Dendritic cell treated with granulocyte-macrophage colony-stimulating factor and Interleukin-4, amounts not matched to agents 40 ng/mL and 50 ng/mL, for 4 days (primary cell): Measurements from ENCODE around the gene HIBADH.
A peak's percentile ranks its signal among the peaks of the same experiment; 100 is the strongest.

Experiments
- H3K27ac Mint-ChIP-seq: one replicate; pipeline ENCODE4 v1.8.0; 2022; ENCODE audit warnings: mild to moderate bottlenecking, mixed read lengths
- H3K27me3 Mint-ChIP-seq: one replicate; pipeline ENCODE4 v1.8.0; 2022; ENCODE audit warnings: mild to moderate bottlenecking, mixed read lengths
- H3K36me3 Mint-ChIP-seq: one replicate; pipeline ENCODE4 v1.8.0; 2022; ENCODE audit warnings: low read depth, mixed read lengths
- H3K4me1 Mint-ChIP-seq: one replicate; pipeline ENCODE4 v1.8.0; 2022; ENCODE audit warnings: low read depth, mixed read lengths
- H3K4me3 Mint-ChIP-seq: one replicate; pipeline ENCODE4 v1.8.0; 2022; ENCODE audit warnings: mild to moderate bottlenecking, moderate library complexity, mixed read lengths
- H3K9me3 Mint-ChIP-seq: one replicate; pipeline ENCODE4 v1.8.0; 2022; ENCODE audit warnings: mixed read lengths
- intact Hi-C: fragments of 100-400 bp; cut with micrococcal nuclease; formaldehyde crosslinking; loops from one replicate; pipeline ENCODE4 v1.15.0; 2022

The HIBADH gene

DNA sequence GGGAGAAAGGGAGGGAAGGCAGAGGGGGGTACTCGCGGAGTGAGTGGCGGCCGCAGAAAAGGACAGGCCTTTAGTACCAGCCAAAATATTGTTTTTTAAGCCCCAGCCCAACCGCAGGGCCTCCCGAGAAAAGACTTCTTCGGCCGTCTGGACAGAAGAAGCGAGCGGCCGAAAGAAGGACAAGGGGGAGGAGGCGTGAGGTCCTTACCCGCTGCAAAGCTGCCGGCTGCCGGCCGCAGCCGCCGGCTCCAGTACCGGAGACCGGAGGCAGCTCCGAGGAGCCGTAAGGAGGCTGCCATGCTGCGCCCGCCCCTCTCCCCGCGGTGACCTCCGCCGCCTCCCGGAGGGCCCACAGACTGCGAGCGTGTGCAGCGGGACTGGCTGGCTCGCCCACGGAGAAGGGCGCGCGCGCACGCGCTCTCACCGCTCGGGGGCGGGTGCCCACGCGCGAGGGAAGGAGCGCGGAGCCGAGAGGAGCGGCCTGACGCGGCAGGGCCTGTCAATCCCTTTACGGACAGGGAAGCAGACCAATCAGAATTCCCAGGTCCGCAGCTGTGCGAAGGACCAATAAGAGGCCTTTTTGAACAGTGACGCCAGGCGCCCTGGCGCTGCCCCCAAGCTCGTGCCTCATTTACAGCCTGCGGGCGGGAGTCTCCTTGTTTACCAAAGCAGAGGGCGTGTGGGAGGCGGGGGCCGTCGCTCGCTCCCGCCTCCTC, at the start of gene HIBADH:
Gene HIBADH, minus strand, starts transcription at position 394 of the 716 bp plus-strand sequence. Its CDS starts 95 bp downstream, at position 299.
- peak within 1 kb of the TSS; percentile 79 for H3K4me3 Mint-ChIP-seq
- peaks cover 22% of the 10 kb centered on the region for H3K4me1 Mint-ChIP-seq
- H3K27me3 Mint-ChIP-seq, result no peaks in the 10 kb centered on the region
- H3K36me3 Mint-ChIP-seq, result no peaks in the 10 kb centered on the region
- no peaks in the 10 kb centered on the region for H3K9me3 Mint-ChIP-seq
- peak within 1 kb of the TSS; percentile 83 for H3K27ac Mint-ChIP-seq
- intact Hi-C loops, result loop anchor here (2.0 kb wide), 2 partner anchors 36 to 78 kb away; partner anchors contain the start of gene TAX1BP1

DNA sequence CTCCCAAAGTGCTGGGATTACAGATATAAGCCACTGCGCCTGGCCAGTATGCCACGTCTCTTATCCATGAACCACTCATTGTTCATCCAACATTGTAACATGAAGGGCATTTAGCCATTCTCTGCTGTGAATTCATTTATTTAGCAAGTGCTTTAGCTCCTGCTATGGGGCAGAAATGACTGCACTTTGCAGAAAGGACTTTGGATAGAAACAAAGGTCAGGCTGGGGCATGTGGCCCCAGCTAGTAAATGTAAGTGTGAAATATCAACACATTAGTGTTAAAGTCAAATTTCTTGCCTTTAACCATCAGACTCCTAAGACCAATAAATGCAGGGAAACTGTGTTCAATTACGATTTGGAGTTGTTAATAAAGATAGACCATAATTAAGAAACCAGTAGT, 49.5 kb upstream of the HIBADH start:
- Mint-ChIP-seq H3K4me3 (no peak overlapping the region), H3K4me1 (peaks cover 37% of the 10 kb centered on the region), H3K27ac (no peak overlapping the region), H3K9me3 (peaks cover 9% of the 10 kb centered on the region), H3K27me3 (peaks cover 2% of the 10 kb centered on the region), H3K36me3 (peaks cover 6% of the 10 kb centered on the region)
- intact Hi-C loops, result no loop called here

DNA sequence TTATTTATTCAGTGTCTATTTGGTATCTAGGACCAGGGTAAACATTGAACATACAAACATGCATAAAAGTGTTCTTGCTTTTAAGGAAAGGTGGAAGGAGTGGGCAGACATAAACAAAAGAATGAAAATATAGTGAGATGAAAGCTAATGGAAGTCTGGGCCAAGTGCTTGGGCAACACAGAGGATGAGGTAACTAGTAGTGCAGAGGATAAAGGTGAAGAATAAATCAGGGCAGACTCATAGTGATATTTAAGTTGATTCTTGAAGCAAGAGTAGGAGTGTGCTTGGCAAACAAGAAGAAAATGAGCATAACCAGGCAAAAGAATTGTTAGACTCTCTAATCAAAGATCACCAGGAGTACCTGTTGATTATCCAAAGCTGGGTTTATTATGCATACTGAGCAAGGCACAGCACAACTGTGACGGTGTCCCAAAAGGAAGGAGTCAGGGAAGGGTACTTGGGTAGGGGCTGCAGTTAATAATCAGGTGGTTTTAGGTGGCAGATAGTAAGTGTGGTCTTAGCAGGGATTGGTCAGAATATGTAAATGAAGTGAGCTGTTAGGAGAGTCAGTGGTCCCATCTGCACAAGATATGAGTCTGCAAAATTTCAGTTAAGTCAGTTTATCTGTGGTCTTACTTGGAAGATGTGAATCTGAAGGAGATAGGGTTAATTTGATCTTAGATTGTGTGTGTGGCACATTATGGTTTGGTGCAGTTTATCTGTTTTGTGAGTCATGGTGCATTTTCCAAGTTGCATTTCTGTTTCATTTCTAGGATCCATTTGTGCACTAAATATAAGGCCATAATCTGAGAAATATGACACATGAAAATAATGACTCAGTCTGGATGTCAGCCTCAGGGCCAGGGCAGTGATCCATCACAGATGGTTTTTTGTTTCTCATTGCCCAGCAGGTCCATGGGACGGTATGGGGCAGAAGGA, 46.7 kb upstream of the HIBADH start:
- no peak overlapping the region for H3K4me3 Mint-ChIP-seq
- peaks cover 34% of the 10 kb centered on the region for H3K4me1 Mint-ChIP-seq
- peaks cover 9% of the 10 kb centered on the region for H3K9me3 Mint-ChIP-seq
- H3K36me3 Mint-ChIP-seq, result peaks cover 6% of the 10 kb centered on the region
- intact Hi-C loops, result no loop called here
- H3K27ac Mint-ChIP-seq, result no peak overlapping the region
- H3K27me3 Mint-ChIP-seq, result peaks cover 2% of the 10 kb centered on the region

DNA sequence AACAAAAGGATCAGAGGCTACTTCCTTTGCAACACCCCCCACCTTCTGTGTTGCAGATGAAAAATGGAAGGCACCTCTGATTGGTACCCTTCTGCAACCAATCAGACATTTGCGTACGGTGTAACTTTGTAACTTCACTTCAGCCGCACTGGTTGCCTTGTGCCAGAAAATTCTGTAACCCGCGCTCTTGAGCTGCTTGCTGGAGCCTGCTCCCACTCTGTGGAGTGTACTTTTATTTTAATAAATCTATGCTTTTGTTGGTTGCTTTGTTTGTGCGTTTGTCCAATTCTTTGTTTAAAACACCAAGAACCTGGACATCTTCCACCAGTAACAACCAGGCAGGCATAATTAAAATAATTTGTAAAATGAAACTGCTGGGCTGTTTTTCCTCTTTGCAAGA, 45.8 kb upstream of the HIBADH start:
- Mint-ChIP-seq H3K4me1 (peaks cover 25% of the 10 kb centered on the region), H3K36me3 (peaks cover 6% of the 10 kb centered on the region), H3K4me3 (no peak overlapping the region), H3K27ac (no peak overlapping the region), H3K27me3 (peaks cover 2% of the 10 kb centered on the region), H3K9me3 (peaks cover 8% of the 10 kb centered on the region)
- intact Hi-C loops, result no loop called here

DNA sequence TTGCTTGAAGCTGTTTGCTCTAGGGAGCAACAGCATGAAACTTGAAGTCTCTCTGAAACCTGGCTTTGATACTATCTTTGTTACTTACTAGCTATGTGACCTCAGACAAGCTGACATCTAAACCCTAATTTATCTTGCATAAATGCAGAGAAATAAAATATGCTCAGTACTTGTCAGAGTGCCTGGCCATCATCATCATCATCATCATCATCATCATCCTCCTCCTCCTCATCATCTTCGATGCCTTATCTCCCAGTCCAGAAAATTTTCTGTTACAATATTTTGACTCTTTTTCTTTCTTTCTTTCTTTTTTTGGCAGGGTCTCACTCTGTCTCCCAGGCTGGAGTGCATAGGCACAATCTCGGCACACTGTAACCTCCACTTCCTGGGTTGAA, 42.5 kb upstream of the HIBADH start:
- H3K4me1 Mint-ChIP-seq, result peaks cover 19% of the 10 kb centered on the region
- intact Hi-C loops, result no loop called here
- no peak overlapping the region for H3K4me3 Mint-ChIP-seq
- H3K36me3 Mint-ChIP-seq, result no peaks in the 10 kb centered on the region
- H3K27ac Mint-ChIP-seq, result no peak overlapping the region
- peaks cover 6% of the 10 kb centered on the region for H3K27me3 Mint-ChIP-seq
- H3K9me3 Mint-ChIP-seq, result no peaks in the 10 kb centered on the region

DNA sequence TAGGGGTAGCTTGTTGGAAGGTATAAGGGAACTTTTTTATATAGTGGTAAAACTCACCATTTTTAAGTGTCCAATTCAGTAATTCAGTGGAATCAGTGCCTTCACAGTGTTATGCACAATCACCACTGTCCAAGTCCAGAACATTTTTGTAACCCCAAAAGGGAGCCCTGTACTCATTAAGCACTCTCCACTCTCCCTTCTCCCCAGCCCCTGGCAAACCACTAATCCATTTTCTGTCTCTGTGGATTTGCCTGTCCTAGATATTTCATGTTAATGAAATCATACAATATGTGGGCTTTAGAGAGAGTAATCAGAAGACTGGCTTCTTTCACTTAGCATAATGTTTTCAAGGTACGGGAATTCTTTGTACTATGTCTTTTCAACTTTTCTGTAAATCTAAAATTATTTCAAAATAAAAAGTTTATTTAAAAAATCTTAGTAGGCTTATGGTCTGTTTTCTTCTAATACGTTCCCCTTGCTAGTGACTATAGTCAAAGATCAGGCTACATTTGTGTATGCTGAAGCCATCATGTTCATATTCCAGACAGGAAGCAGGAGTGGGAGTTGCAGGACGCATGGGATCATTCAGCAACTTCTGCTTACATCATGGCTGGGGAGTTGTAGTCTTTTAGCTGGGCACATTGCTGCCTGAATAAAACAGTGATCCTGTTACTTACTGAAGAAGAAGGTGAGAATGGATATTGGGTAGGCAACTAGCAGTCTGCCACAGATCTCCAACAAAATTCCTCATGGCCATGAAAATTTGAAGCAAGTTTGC, 41.9 kb upstream of the HIBADH start:
- no peaks in the 10 kb centered on the region for H3K36me3 Mint-ChIP-seq
- intact Hi-C loops, result no loop called here
- peaks cover 15% of the 10 kb centered on the region for H3K4me1 Mint-ChIP-seq
- H3K4me3 Mint-ChIP-seq, result no peak overlapping the region
- H3K9me3 Mint-ChIP-seq, result no peaks in the 10 kb centered on the region
- H3K27ac Mint-ChIP-seq, result no peak overlapping the region
- peaks cover 6% of the 10 kb centered on the region for H3K27me3 Mint-ChIP-seq

DNA sequence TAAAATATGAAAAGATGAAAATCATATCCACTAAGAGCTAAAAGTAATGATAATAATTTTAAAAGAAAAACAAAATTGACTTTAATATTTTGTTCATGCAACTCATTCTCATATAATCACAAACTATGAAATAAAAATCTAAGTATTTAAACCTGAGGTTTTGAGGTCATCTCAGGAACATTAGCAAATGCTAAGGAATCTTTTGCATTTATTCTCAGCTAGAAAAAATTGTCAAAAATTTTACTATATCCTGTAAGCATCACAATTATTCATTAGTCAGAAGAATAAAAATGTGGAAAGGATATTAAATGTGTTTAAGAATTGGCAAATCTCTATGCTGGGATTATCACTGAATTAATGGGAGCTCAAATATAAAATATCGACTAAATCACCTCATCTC, 40.5 kb upstream of the HIBADH start:
- peaks cover 24% of the 10 kb centered on the region for H3K4me1 Mint-ChIP-seq
- H3K4me3 Mint-ChIP-seq, result no peak overlapping the region
- H3K27ac Mint-ChIP-seq, result no peak overlapping the region
- intact Hi-C loops, result no loop called here
- H3K27me3 Mint-ChIP-seq, result peaks cover 6% of the 10 kb centered on the region
- no peaks in the 10 kb centered on the region for H3K9me3 Mint-ChIP-seq
- no peaks in the 10 kb centered on the region for H3K36me3 Mint-ChIP-seq

DNA sequence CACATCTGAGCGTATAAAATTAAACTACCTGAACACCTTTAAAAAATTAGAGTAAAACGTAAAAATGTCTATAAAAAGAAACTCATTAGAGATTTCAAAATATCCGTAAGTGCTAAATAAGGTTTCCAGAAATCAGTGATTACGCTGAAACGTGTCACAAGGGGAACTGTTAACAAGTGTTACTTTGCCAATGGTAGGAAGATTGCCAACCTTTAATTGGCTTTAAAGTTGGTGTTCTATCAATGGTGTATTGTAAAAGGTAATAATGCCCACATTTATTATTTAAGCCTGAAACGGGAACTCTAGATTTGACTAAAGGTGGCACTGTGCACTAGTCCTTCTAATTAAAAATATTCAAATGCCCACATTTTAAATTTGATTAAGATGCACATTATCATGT, 37.8 kb upstream of the HIBADH start:
- no peak overlapping the region for H3K27ac Mint-ChIP-seq
- intact Hi-C loops, result no loop called here
- H3K4me3 Mint-ChIP-seq, result no peak overlapping the region
- no peaks in the 10 kb centered on the region for H3K9me3 Mint-ChIP-seq
- peaks cover 6% of the 10 kb centered on the region for H3K27me3 Mint-ChIP-seq
- H3K4me1 Mint-ChIP-seq, result peaks cover 38% of the 10 kb centered on the region
- no peaks in the 10 kb centered on the region for H3K36me3 Mint-ChIP-seq

DNA sequence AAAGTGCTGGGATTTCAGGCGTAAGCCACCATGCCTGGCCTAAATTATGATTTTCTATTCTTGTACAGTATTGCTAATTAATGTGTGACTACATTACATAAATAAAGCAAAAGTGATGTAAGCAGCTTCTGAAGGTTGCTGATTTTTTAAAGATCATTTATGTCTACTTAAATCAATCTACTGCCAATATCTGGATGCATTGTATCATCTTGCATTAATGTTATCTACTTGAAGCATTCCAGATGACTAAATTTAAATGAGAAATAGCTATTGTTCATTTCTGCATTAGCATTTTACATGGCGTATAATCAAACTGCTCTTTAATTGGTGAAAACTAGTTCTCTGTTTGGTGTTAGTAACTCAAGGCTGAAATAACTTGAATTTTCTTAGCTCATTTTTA, 37.1 kb upstream of the HIBADH start:
- Mint-ChIP-seq H3K36me3 (no peaks in the 10 kb centered on the region), H3K4me1 (peaks cover 34% of the 10 kb centered on the region), H3K9me3 (no peaks in the 10 kb centered on the region), H3K4me3 (no peak overlapping the region), H3K27me3 (peaks cover 6% of the 10 kb centered on the region), H3K27ac (peak overlapping the region; percentile 35)
- intact Hi-C loops, result loop anchor here (2.0 to 10.0 kb wide), 3 partner anchors 37 to 225 kb away; partner anchors contain the start of gene HIBADH

DNA sequence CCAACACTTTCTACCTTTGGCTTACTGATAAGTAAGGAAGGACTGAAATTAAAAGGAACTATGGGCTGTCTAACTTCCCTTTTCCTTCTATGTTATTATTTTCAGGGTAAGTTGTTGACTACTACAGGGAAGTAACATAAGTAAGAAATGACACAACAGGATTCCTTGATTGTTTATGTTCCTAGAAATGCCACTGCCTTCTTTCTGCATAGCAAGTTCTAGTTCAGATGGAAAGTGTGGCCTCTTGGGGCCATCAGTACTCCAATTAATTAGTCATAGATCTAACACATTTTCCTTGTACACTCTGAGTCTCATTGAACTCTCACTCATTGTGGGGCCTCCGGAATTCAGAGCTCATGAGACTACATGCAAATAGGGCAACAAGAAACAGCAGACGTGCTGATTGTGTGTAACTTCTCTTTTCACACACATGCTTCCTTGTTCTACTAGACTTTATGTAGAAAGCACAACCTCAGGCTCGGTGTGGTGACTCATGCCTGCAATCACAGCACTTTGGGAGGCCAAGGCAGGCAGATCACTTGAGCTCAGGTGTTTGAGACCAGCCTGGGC, 35.3 kb upstream of the HIBADH start:
- H3K4me3 Mint-ChIP-seq, result peak overlapping the region; percentile 39
- H3K27me3 Mint-ChIP-seq, result peaks cover 6% of the 10 kb centered on the region
- no peaks in the 10 kb centered on the region for H3K9me3 Mint-ChIP-seq
- H3K36me3 Mint-ChIP-seq, result no peaks in the 10 kb centered on the region
- H3K4me1 Mint-ChIP-seq, result peaks cover 31% of the 10 kb centered on the region
- intact Hi-C loops, result loop anchor here (2.0 to 10.0 kb wide), 3 partner anchors 35 to 227 kb away; partner anchors contain the start of gene HIBADH
- peak overlapping the region; percentile 85 for H3K27ac Mint-ChIP-seq

DNA sequence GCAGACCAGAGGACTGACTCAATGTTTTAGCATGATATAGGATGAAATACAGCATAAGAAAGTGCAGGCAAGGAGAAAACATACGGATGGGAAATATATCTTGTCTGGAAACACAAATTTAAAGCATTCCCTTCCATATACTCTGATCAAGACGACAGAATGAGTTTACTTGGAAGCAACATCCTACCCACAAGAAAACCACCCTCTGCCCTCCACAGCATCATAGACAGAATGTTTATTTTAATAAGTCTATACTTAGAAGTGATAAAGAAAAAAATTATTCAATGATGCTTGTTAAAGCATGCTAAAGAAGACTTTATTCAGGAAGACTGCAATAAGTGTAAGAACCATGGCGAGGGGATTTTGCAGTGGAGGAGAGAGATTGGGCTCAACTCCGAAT, 32.4 kb upstream of the HIBADH start:
- Mint-ChIP-seq H3K4me1 (peaks cover 34% of the 10 kb centered on the region), H3K4me3 (no peak overlapping the region), H3K27ac (peak overlapping the region; percentile 15), H3K9me3 (no peaks in the 10 kb centered on the region), H3K36me3 (no peaks in the 10 kb centered on the region), H3K27me3 (peaks cover 3% of the 10 kb centered on the region)
- intact Hi-C loops, result loop anchor here (5.0 to 10.0 kb wide), 2 partner anchors 42 to 230 kb away; no protein-coding TSS in a partner anchor

DNA sequence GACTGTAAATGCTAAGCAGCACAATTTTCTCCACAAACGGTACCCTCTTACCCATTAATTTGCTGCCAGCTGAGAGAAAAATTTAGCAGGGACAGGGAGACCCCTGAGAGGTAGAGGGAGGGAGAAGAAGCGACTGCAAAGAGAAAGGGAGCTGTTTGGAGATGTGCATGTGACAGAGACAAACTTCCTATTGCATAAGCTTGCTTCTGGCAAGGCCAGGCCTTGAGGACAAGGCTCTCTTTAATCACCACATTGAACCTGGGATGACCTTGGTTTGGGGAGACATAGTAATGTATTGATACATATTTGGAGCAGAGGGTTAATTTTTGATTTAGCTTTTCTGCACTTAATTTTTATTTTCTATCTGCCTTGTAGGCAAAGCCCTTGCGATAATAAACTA, 31.1 kb upstream of the HIBADH start:
- intact Hi-C loops, result loop anchor here (5.0 to 10.0 kb wide), 2 partner anchors 84 to 231 kb away; no protein-coding TSS in a partner anchor

DNA sequence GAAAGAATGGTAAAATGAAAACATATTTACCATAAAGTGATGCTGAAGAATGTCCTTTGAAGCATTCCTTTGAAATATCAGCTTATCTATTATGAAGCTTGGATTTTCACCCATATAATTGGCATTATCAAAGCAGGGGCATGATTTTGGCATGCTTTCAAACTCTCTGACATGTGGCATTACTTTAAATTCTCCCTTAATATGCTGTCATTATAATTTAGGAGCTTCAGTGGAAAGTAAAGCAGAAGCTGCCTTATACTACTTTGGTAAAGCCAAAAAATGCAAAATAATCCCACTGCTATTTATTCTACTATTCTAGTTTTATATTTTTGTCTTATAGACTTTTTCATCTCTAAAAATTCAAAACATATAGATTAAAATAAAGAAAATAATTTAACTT, 28.0 kb upstream of the HIBADH start:
- H3K27me3 Mint-ChIP-seq, result peaks cover 7% of the 10 kb centered on the region
- H3K9me3 Mint-ChIP-seq, result no peaks in the 10 kb centered on the region
- H3K4me3 Mint-ChIP-seq, result no peak overlapping the region
- intact Hi-C loops, result loop anchor here (5.0 to 10.0 kb wide), 2 partner anchors 87 to 234 kb away; no protein-coding TSS in a partner anchor
- no peaks in the 10 kb centered on the region for H3K36me3 Mint-ChIP-seq
- H3K4me1 Mint-ChIP-seq, result peaks cover 15% of the 10 kb centered on the region
- no peak overlapping the region for H3K27ac Mint-ChIP-seq

More for the DNA sequence above, 31.1 kb upstream of the HIBADH start:
- peaks cover 34% of the 10 kb centered on the region for H3K4me1 Mint-ChIP-seq
- peaks cover 7% of the 10 kb centered on the region for H3K27me3 Mint-ChIP-seq
- no peaks in the 10 kb centered on the region for H3K36me3 Mint-ChIP-seq
- H3K9me3 Mint-ChIP-seq, result no peaks in the 10 kb centered on the region
- H3K27ac Mint-ChIP-seq, result no peak overlapping the region
- H3K4me3 Mint-ChIP-seq, result no peak overlapping the region
